Measurements from ENCODE around the gene HEMGN.

DNA sequence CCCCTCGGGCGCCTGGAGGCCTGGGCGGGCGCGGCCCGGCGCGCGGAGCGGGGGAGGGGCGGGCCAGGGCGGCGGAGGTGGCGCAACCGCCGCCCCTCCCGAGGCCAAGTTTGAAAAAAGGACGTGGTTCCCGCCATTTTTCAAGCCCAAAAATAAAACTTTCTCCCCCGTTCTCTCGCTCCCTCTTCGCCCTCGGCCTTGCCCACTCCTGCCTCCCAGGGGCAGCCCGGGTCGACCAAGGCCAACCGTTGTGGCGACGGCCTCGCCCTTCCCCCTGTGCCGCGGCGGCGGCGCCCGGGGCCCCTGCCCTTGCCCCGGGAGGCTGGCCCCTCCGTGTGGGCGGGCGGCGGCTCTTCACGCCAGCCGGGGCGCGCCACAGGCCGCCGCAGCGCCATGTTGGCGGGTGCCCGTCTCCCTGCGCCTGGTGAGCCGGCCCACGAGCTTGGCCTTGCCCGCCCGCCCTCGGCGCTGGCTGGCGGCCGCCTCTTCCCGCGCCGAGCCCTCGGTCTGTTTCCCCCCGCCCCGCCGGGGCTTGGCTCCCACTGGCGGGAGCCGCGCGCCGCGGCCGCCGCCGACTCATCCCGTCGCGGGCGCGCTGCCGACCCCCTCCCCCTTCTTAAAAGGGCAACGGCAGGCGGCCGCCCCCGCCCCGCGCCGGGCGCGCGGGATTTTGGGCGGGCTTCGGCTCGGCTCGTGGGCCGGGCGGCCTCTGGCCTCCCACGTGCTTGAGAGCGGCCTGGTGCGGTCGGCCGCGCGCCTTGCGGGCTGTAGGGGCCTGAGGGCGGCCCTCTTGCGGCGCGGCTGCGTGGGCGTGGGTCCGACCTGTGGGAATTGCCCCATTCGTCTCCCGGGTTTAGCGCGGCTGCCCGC is 46.5 kb upstream of the HEMGN start:
- TF ChIP-seq POLR2A (IDR thresholded peaks at IDR 0.05): no peak
- TF ChIP-seq, protein P1, sequence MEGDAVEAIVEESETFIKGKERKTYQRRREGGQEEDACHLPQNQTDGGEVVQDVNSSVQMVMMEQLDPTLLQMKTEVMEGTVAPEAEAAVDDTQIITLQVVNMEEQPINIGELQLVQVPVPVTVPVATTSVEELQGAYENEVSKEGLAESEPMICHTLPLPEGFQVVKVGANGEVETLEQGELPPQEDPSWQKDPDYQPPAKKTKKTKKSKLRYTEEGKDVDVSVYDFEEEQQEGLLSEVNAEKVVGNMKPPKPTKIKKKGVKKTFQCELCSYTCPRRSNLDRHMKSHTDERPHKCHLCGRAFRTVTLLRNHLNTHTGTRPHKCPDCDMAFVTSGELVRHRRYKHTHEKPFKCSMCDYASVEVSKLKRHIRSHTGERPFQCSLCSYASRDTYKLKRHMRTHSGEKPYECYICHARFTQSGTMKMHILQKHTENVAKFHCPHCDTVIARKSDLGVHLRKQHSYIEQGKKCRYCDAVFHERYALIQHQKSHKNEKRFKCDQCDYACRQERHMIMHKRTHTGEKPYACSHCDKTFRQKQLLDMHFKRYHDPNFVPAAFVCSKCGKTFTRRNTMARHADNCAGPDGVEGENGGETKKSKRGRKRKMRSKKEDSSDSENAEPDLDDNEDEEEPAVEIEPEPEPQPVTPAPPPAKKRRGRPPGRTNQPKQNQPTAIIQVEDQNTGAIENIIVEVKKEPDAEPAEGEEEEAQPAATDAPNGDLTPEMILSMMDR (IDR thresholded peaks at IDR 0.05): no peak
